ENCODE data around the gene GPC3.
"Not testable (repeated sequence)": the region's sequence is repeated elsewhere in the genome, so short reads cannot be mapped to it uniquely, and the experiment has no call there.

GPC3 gene

GRCh38 chrX:133994576-133994975 lies 9.2 kb upstream of the GPC3 start:
- DNase-seq = no peak

GRCh38 chrX:133992882-133993281 lies 7.5 kb upstream of the GPC3 start:
- DNase-seq = no peak

- DNase-seq = no peak
Observed at GRCh38 chrX:133991814-133992213, 6.4 kb upstream of the GPC3 start.

- DNase-seq = not testable (repeated sequence)
Observed at GRCh38 chrX:133991057-133991456, 5.7 kb upstream of the GPC3 start.

- DNase-seq = no peak
Observed at GRCh38 chrX:133989993-133990392, 4.6 kb upstream of the GPC3 start.

GRCh38 chrX:133989490-133989889 lies 4.1 kb upstream of the GPC3 start:
- no peak for DNase-seq

GRCh38 chrX:133988010-133988409 lies 2.6 kb upstream of the GPC3 start:
- no peak for DNase-seq

GRCh38 chrX:133987188-133987587 lies 1.8 kb upstream of the GPC3 start:
- no peak for DNase-seq

- DNase-seq = no peak
Observed at GRCh38 chrX:133985967-133986683, 731 bp upstream of the GPC3 start.

GRCh38 chrX:133984857-133985163 lies 584 bp downstream of the GPC3 start:
- DNase-seq = no peak

GRCh38 chrX:133983974-133984845 lies 1.2 kb downstream of the GPC3 start:
- DNase-seq = no peak

- no peak for DNase-seq
Observed at GRCh38 chrX:133983256-133983973, 2.0 kb downstream of the GPC3 start.

- no peak for DNase-seq
Observed at GRCh38 chrX:133981924-133982323, 3.5 kb downstream of the GPC3 start.

GRCh38 chrX:133980832-133981588 lies 4.4 kb downstream of the GPC3 start:
- DNase-seq = no peak

GRCh38 chrX:133980406-133980805 lies 5.0 kb downstream of the GPC3 start:
- DNase-seq = no peak

- DNase-seq = no peak
Observed at GRCh38 chrX:133979641-133980230, 5.7 kb downstream of the GPC3 start.

GRCh38 chrX:133973704-133974103 lies 11.7 kb downstream of the GPC3 start:
- DNase-seq = no peak

- no peak for DNase-seq
Observed at GRCh38 chrX:133972916-133973315, 12.5 kb downstream of the GPC3 start.

GRCh38 chrX:133971586-133971985 lies 13.8 kb downstream of the GPC3 start:
- no peak for DNase-seq

GRCh38 chrX:133970076-133970475 lies 15.3 kb downstream of the GPC3 start:
- DNase-seq = no peak

- DNase-seq = no peak
Observed at GRCh38 chrX:133969191-133969590, 16.2 kb downstream of the GPC3 start.

- DNase-seq = no peak
Observed at GRCh38 chrX:133968109-133968508, 17.3 kb downstream of the GPC3 start.

- no peak for DNase-seq
Observed at GRCh38 chrX:133966199-133966598, 19.2 kb downstream of the GPC3 start.
